IMR-90 (cell line): ENCODE data around the gene MAD2L2. TPM values are rescaled to one million over a fixed set of nuclear protein-coding genes. Genes with fewer than 3 reads are reported as not detected.

ENCODE experiments used
- ATAC-seq: fragments of 200-7000 bp; cut with Tn5 transposase; 2 replicates; pipeline ENCODE4 v1.9.1; 2020; ENCODE audit warnings: low read depth, mild to moderate bottlenecking, moderate library complexity
- BruUV-seq: library from RNA; stranded (reverse); fragments of 400-500 nt; replicated peaks from 2 replicates; lab custom pipeline; 2021; lab: Mats Ljungman, UMichigan
- CTCF ChIA-PET: fragments of 300-600 bp; formaldehyde crosslinking; extraction: SDS; loops from one replicate; lab custom pipeline; 2021; ENCODE audit warnings: antibody characterized with exemption; lab: Yijun Ruan, JAX
- POLR2A ChIA-PET: fragments of 300-600 bp; sonication (Branson Sonifier 250); formaldehyde crosslinking; loops from one replicate; lab custom pipeline; 2022; ENCODE audit warnings: antibody characterized with exemption; ENCODE audit not compliant: unreplicated experiment; lab: Charles Lee
- DNase-seq: peaks from one replicate; pipeline ENCODE4 v3.0.0; 2013
- H2AFZ ChIP-seq: replicated peaks from 2 replicates; pipeline ENCODE3; 2013; ENCODE audit warnings: low read length, mild to moderate bottlenecking; ENCODE audit not compliant: poor library complexity
- H2AK5ac ChIP-seq: 2 replicates; pipeline ENCODE4 v1.6.1; 2013; ENCODE audit warnings: low read depth, low read length, inconsistent platforms
- H2AK9ac ChIP-seq: replicated peaks from 2 replicates; pipeline ENCODE3; 2013; ENCODE audit warnings: mild to moderate bottlenecking, low read depth, low read length, moderate library complexity; ENCODE audit not compliant: poor library complexity
- H2BK120ac ChIP-seq: 2 replicates; pipeline ENCODE4 v1.6.1; 2013; ENCODE audit warnings: low read depth, low read length, inconsistent platforms
- H2BK15ac ChIP-seq: 3 replicates; pipeline ENCODE4 v1.6.1; 2013; ENCODE audit warnings: low read depth, low read length, inconsistent platforms
- H2BK20ac ChIP-seq: 2 replicates; pipeline ENCODE4 v1.6.1; 2013; ENCODE audit warnings: low read depth, mild to moderate bottlenecking, inconsistent platforms, low read length, moderate library complexity
- H2BK5ac ChIP-seq: 2 replicates; pipeline ENCODE4 v1.6.1; 2013; ENCODE audit warnings: mild to moderate bottlenecking, low read depth, low read length, inconsistent platforms; ENCODE audit not compliant: poor library complexity, severe bottlenecking
- H3K14ac ChIP-seq: replicated peaks from 2 replicates; pipeline ENCODE4 v1.6.1; 2013; ENCODE audit warnings: low read depth, low read length, inconsistent platforms
- H3K18ac ChIP-seq: 2 replicates; pipeline ENCODE4 v1.6.1; 2013; ENCODE audit warnings: low read depth, low read length, control low read depth
- H3K23ac ChIP-seq: 2 replicates; pipeline ENCODE4 v1.6.1; 2013; ENCODE audit warnings: low read depth, low read length, inconsistent platforms
- H3K27ac ChIP-seq: 2 replicates; pipeline ENCODE4 v1.5.1; 2013; ENCODE audit warnings: mild to moderate bottlenecking, control low read depth, low read length; ENCODE audit not compliant: insufficient read depth
- H3K27me3 ChIP-seq: 2 replicates; pipeline ENCODE4 v1.6.1; 2013; ENCODE audit warnings: low read length; ENCODE audit not compliant: control insufficient read depth, insufficient read depth
- H3K36me3 ChIP-seq: 2 replicates; pipeline ENCODE4 v1.6.1; 2013; ENCODE audit warnings: low read length, mixed read lengths; ENCODE audit not compliant: control insufficient read depth, insufficient read depth
- H3K4ac ChIP-seq: 2 replicates; pipeline ENCODE4 v1.6.1; 2013; ENCODE audit warnings: low read depth, low read length, inconsistent platforms
- H3K4me1 ChIP-seq: 2 replicates; pipeline ENCODE4 v1.6.1; 2013; ENCODE audit warnings: low read length, mixed read lengths; ENCODE audit not compliant: control insufficient read depth, insufficient read depth
- H3K4me2 ChIP-seq: 2 replicates; pipeline ENCODE4 v1.6.1; 2013; ENCODE audit warnings: low read depth, mild to moderate bottlenecking, control low read depth, low read length, moderate library complexity
- H3K4me3 ChIP-seq: 2 replicates; pipeline ENCODE4 v1.5.1; 2013; ENCODE audit warnings: low read depth, mild to moderate bottlenecking, control low read depth, low read length, moderate library complexity; ENCODE audit not compliant: insufficient read depth
- H3K56ac ChIP-seq: 2 replicates; pipeline ENCODE4 v1.6.1; 2013; ENCODE audit warnings: low read length, inconsistent platforms; ENCODE audit not compliant: insufficient read depth; ENCODE audit errors: extremely low read depth
- H3K79me1 ChIP-seq, 2 experiments: 2 replicates each; pipeline ENCODE4 v1.6.1; 2013; ENCODE audit warnings: low read length in 2 of 2, inconsistent platforms in 1 of 2, low read depth in 1 of 2
- H3K9ac ChIP-seq: 2 replicates; pipeline ENCODE4 v1.6.1; 2013; ENCODE audit warnings: low read depth, low read length, control low read depth
- H3K9me1 ChIP-seq: 2 replicates; pipeline ENCODE4 v1.6.1; 2013; ENCODE audit warnings: low read length, inconsistent platforms; ENCODE audit not compliant: insufficient read depth
- H3K9me3 ChIP-seq: 2 replicates; pipeline ENCODE4 v1.6.1; 2013; ENCODE audit warnings: low read length; ENCODE audit not compliant: control insufficient read depth, insufficient read depth
- H4K20me1 ChIP-seq: 2 replicates; pipeline ENCODE4 v1.6.1; 2013; ENCODE audit warnings: low read length, inconsistent platforms; ENCODE audit not compliant: insufficient read depth
- H4K5ac ChIP-seq: 2 replicates; pipeline ENCODE4 v1.6.1; 2013; ENCODE audit warnings: mild to moderate bottlenecking, low read depth, low read length, control low read depth
- H4K8ac ChIP-seq, 2 experiments: 2 replicates each; pipeline ENCODE4 v1.6.1; 2013; ENCODE audit warnings: low read depth in 2 of 2, low read length in 2 of 2, control low read depth in 1 of 2, inconsistent platforms in 1 of 2
- H4K91ac ChIP-seq: 2 replicates; pipeline ENCODE4 v1.6.1; 2013; ENCODE audit warnings: low read depth, low read length, inconsistent platforms; ENCODE audit not compliant: insufficient read depth
- BHLHE40 ChIP-seq: fragments of 150-350 bp; IDR thresholded peaks from 2 replicates; pipeline ENCODE4 v1.6.1; 2016; ENCODE audit warnings: mild to moderate bottlenecking, low read depth, low read length
- CEBPB ChIP-seq: IDR thresholded peaks from 2 replicates; pipeline ENCODE4 v1.6.1; 2012; ENCODE audit warnings: low read depth, low read length, improper control_type of control experiment
- MAFK ChIP-seq: IDR thresholded peaks from 2 replicates; pipeline ENCODE4 v1.6.1; 2012; ENCODE audit warnings: low read depth, low read length, improper control_type of control experiment
- MAZ ChIP-seq: IDR thresholded peaks from 2 replicates; pipeline ENCODE4 v1.6.1; 2012; ENCODE audit warnings: low read depth, mild to moderate bottlenecking, low read length, improper control_type of control experiment, moderate library complexity, borderline replicate concordance
- MXI1 ChIP-seq: IDR thresholded peaks from 2 replicates; pipeline ENCODE4 v1.6.1; 2012; ENCODE audit warnings: low read depth, mild to moderate bottlenecking, low read length, moderate library complexity, borderline replicate concordance
- NFE2L2 ChIP-seq: fragments of 150-350 bp; IDR thresholded peaks from 2 replicates; pipeline ENCODE4 v1.6.1; 2016; ENCODE audit warnings: low read depth, mild to moderate bottlenecking, low read length
- RAD21 ChIP-seq: IDR thresholded peaks from 2 replicates; pipeline ENCODE4 v1.6.1; 2012; ENCODE audit warnings: low read length, improper control_type of control experiment
- RCOR1 ChIP-seq: IDR thresholded peaks from 2 replicates; pipeline ENCODE4 v1.6.1; 2012; ENCODE audit warnings: mild to moderate bottlenecking, low read length, improper control_type of control experiment; ENCODE audit not compliant: insufficient replicate concordance
- RFX5 ChIP-seq: IDR thresholded peaks from 2 replicates; pipeline ENCODE4 v1.8.0; 2012; ENCODE audit warnings: low read depth, mild to moderate bottlenecking, low read length, moderate library complexity
- USF2 ChIP-seq: fragments of 150-350 bp; IDR thresholded peaks from 2 replicates; pipeline ENCODE4 v1.6.1; 2017; ENCODE audit warnings: mild to moderate bottlenecking, antibody characterized with exemption, low read length, low read depth
- WGBS, 2 experiments: methylation state at CpG; one replicate each; pipeline versions ENCODE4 v1.1.5 to v1.1.7; 2013; ENCODE audit warnings: missing lambda C conversion rate in 2 of 2; ENCODE audit not compliant: insufficient read length in 1 of 2; ENCODE audit errors: extremely low coverage in 2 of 2; 5-methylcytosine and 5-hydroxymethylcytosine counted together
- dilution Hi-C: fragments of 300-500 bp; cut with HindIII; formaldehyde crosslinking; loops from one replicate; pipeline ENCODE4 v1.14.3; 2018; ENCODE audit warnings: low sequenced_read_pairs; ENCODE audit not compliant: unreplicated experiment
- in situ Hi-C: fragments of 300-500 bp; cut with MboI; formaldehyde crosslinking; loops from 3 replicates; pipeline ENCODE4 v1.14.3; 2019; ENCODE audit warnings: low sequenced_read_pairs, inconsistent platforms, mixed read lengths
- intact Hi-C: fragments of 100-400 bp; cut with micrococcal nuclease; formaldehyde crosslinking; loops from 2 replicates; pipeline ENCODE4 v1.10.0; 2022
- polyA plus RNA-seq, 3 experiments: library from polyadenylated mRNA; depleted of rRNA; stranded (reverse); fragments of >200 nt; gene quantifications; 2 replicates each; pipeline ENCODE4 v1.2.3, GENCODE V29; 2012; ENCODE audit warnings: low replicate concordance in 1 of 3
- total RNA-seq: library from RNA; depleted of rRNA; stranded (reverse); fragments of >200 nt; gene quantifications from 2 replicates; pipeline ENCODE4 v1.2.3, GENCODE V29; 2012

MAD2L2 gene
- total and polyA plus RNA-seq, 2 of the 4 experiments (the other 2 are of a cell fraction): 44.6 to 70.9 TPM

GRCh38 chr1:11640101-11640500, 40.8 kb downstream of the MAD2L2 start:
- H3K23ac ChIP-seq: no peak overlapping the region
- H2AK9ac ChIP-seq: no peak overlapping the region
- H4K5ac ChIP-seq: no peak overlapping the region
- H3K4me1 ChIP-seq: no peaks in the 10 kb centered on the region
- dilution Hi-C loops (no loop called here), in situ Hi-C loops (loop anchor here (5.0 to 10.0 kb wide), 2 partner anchors 398 to 605 kb away; no protein-coding TSS in a partner anchor), intact Hi-C loops (no loop called here)
- H3K14ac ChIP-seq: no peak overlapping the region
- H3K36me3 ChIP-seq: no peaks in the 10 kb centered on the region
- no peak for TF ChIP-seq USF2
- no peak for TF ChIP-seq MAZ
- TF ChIP-seq CEBPB: no peak
- no peak for TF ChIP-seq RAD21
- no peak for TF ChIP-seq BHLHE40
- TF ChIP-seq NFE2L2: no peak
- TF ChIP-seq RFX5: no peak
- TF ChIP-seq MXI1: no peak
- TF ChIP-seq RCOR1: no peak
- no peak for TF ChIP-seq MAFK
- H3K4ac ChIP-seq: no peak overlapping the region
- H3K4me2 ChIP-seq: no peak overlapping the region
- H3K79me1 ChIP-seq: no peaks in the 10 kb centered on the region
- H4K91ac ChIP-seq: no peak overlapping the region
- no peak overlapping the region for H4K8ac ChIP-seq
- no peak overlapping the region for H2BK5ac ChIP-seq
- H3K56ac ChIP-seq: no peak overlapping the region
- H3K4me3 ChIP-seq: no peak overlapping the region
- H2BK15ac ChIP-seq: no peak overlapping the region
- no peaks in the 10 kb centered on the region for H3K9me3 ChIP-seq
- H3K9ac ChIP-seq: no peak overlapping the region
- POLR2A ChIA-PET: no interaction called here
- no peak for DNase-seq
- H3K27ac ChIP-seq: no peak overlapping the region
- H2BK120ac ChIP-seq: no peak overlapping the region
- peaks cover 7% of the 10 kb centered on the region; the same call in 1 of the 2 replicates for H3K27me3 ChIP-seq
- no peak overlapping the region for H2AK5ac ChIP-seq
- H2BK20ac ChIP-seq: no peak overlapping the region
- no peaks in the 10 kb centered on the region for H3K9me1 ChIP-seq
- no peak overlapping the region for H2AFZ ChIP-seq
- no peaks in the 10 kb centered on the region for H4K20me1 ChIP-seq
- WGBS, 2 experiments: 50% methylated on average over 1 of the region's 7 CpGs; no CpG with 5 or more reads in 1 of the 2 experiments
- no peak overlapping the region for H3K18ac ChIP-seq
- BruUV-seq: no TSS peak
- CTCF ChIA-PET: no interaction called here
- ATAC-seq: no peak
